OCI-LY7 (cell line): ENCODE results near the gene KSR1. TPM values are rescaled to one million over a fixed set of nuclear protein-coding genes. Genes with fewer than 3 reads are reported as not detected.

Experiments
- BruUV-seq: library from RNA; stranded (reverse); fragments of 400-500 nt; replicated peaks from 2 replicates; lab custom pipeline; 2021; lab: Mats Ljungman, UMichigan
- CTCF ChIA-PET: fragments of 300-600 bp; sonication (Branson Sonifier 250); formaldehyde crosslinking; loops from one replicate; lab custom pipeline; 2022; ENCODE audit warnings: antibody characterized with exemption; ENCODE audit not compliant: unreplicated experiment; lab: Charles Lee
- POLR2A ChIA-PET: fragments of 300-600 bp; sonication (Branson Sonifier 250); formaldehyde crosslinking; loops from one replicate; lab custom pipeline; 2022; ENCODE audit warnings: antibody characterized with exemption; lab: Charles Lee
- DNase-seq: peaks from one replicate; pipeline ENCODE4 v3.0.0-alpha.2; 2015; ENCODE audit warnings: low spot score
- H2AFZ ChIP-seq: fragments of 200-600 bp; sonication (generic), shearing (Covaris generic); 2 replicates; pipeline ENCODE4 v1.6.1; 2014; ENCODE audit warnings: mild to moderate bottlenecking, antibody characterized with exemption, low read length, moderate library complexity
- H3K27ac ChIP-seq: fragments of 200-600 bp; sonication (generic); 2 replicates; pipeline ENCODE4 v1.5.1; 2014; ENCODE audit warnings: mixed run types, low read depth, mild to moderate bottlenecking, moderate library complexity, low read length, inconsistent platforms; ENCODE audit not compliant: poor library complexity, severe bottlenecking
- H3K36me3 ChIP-seq: fragments of 200-600 bp; sonication (generic); 2 replicates; pipeline ENCODE4 v1.6.1; 2014; ENCODE audit warnings: mild to moderate bottlenecking, antibody characterized with exemption, low read length, moderate library complexity, mixed read lengths; ENCODE audit not compliant: insufficient read depth
- H3K4me1 ChIP-seq: fragments of 200-600 bp; sonication (generic); 2 replicates; pipeline ENCODE4 v1.5.1; 2014; ENCODE audit warnings: mild to moderate bottlenecking, low read length; ENCODE audit not compliant: insufficient read depth, poor library complexity, severe bottlenecking
- H3K4me2 ChIP-seq: fragments of 200-600 bp; sonication (generic); 2 replicates; pipeline ENCODE4 v1.6.1; 2014; ENCODE audit warnings: mild to moderate bottlenecking, low read length
- H3K4me3 ChIP-seq: fragments of 200-600 bp; sonication (generic); 2 replicates; pipeline ENCODE4 v1.5.1; 2014; ENCODE audit warnings: mild to moderate bottlenecking, low read depth, low read length; ENCODE audit not compliant: poor library complexity, severe bottlenecking
- H3K79me2 ChIP-seq: fragments of 200-600 bp; sonication (generic); 2 replicates; pipeline ENCODE4 v1.6.1; 2016; ENCODE audit warnings: low read depth, mild to moderate bottlenecking, low read length, moderate library complexity, mixed read lengths; ENCODE audit not compliant: insufficient read depth
- H3K9me2 ChIP-seq: fragments of 200-600 bp; sonication (generic); 2 replicates; pipeline ENCODE4 v1.6.1; 2016; ENCODE audit warnings: mild to moderate bottlenecking, low read length, mixed read lengths; ENCODE audit not compliant: insufficient read depth
- H3K9me3 ChIP-seq: fragments of 200-600 bp; sonication (generic); 2 replicates; pipeline ENCODE4 v1.6.1; 2014; ENCODE audit warnings: mild to moderate bottlenecking, mixed run types, low read length, mixed read lengths
- H4K20me1 ChIP-seq: fragments of 200-600 bp; sonication (generic); 2 replicates; pipeline ENCODE4 v1.6.1; 2014; ENCODE audit warnings: mild to moderate bottlenecking, antibody characterized with exemption, low read length, moderate library complexity, mixed read lengths; ENCODE audit not compliant: insufficient read depth
- CTCF ChIP-seq: fragments of 200-600 bp; sonication (generic); conservative IDR thresholded peaks from 2 replicates; pipeline ENCODE4 v1.5.1; 2014; ENCODE audit warnings: mild to moderate bottlenecking, antibody characterized with exemption, low read length, moderate library complexity, mixed read lengths
- EZH2phosphoT487 ChIP-seq: fragments of 200-600 bp; sonication (generic); IDR thresholded peaks from 2 replicates; pipeline ENCODE4 v1.6.1; 2018; ENCODE audit warnings: low read depth, borderline replicate concordance, mild to moderate bottlenecking, mixed run types, antibody characterized with exemption, low read length, moderate library complexity, mixed read lengths
- intact Hi-C: fragments of 100-400 bp; cut with micrococcal nuclease; formaldehyde crosslinking; loops from one replicate; pipeline ENCODE4 v1.10.0; 2022; ENCODE audit not compliant: unreplicated experiment
- total RNA-seq, 2 experiments: library from RNA; depleted of rRNA in 1 of 2; stranded (reverse); fragments of >200 nt in 1 of 2; shearing (Covaris generic) in 1 of 2; gene quantifications; 2 replicates each; pipeline ENCODE4 v1.2.3, GENCODE V29; 2014 to 2022

KSR1 gene
- total RNA-seq, 2 experiments from 2014 or later = 2.2 to 4.1 TPM

GRCh38 chr17:27415120-27415795 is 41.0 kb upstream of the KSR1 start:
- intact Hi-C loops = no loop called here
- POLR2A ChIA-PET = no interaction called here
- Histone ChIP-seq H3K79me2 (no peaks in the 10 kb centered on the region), H3K4me2 (no peak overlapping the region), H3K27ac (no peak overlapping the region), H4K20me1 (no peaks in the 10 kb centered on the region), H3K4me1 (peaks cover 5% of the 10 kb centered on the region), H3K4me3 (no peak overlapping the region), H3K36me3 (no peaks in the 10 kb centered on the region), H3K9me2 (no peaks in the 10 kb centered on the region), H2AFZ (no peak overlapping the region), H3K9me3 (no peaks in the 10 kb centered on the region)
- CTCF ChIA-PET = no interaction called here
- no peak for DNase-seq
- TF ChIP-seq EZH2phosphoT487 (no peak), CTCF (no peak)
- BruUV-seq = no TSS peak

- Histone ChIP-seq H3K9me2 (no peaks in the 10 kb centered on the region), H3K9me3 (no peaks in the 10 kb centered on the region), H3K4me1 (peaks cover 5% of the 10 kb centered on the region), H2AFZ (no peak overlapping the region), H3K4me2 (no peak overlapping the region), H4K20me1 (no peaks in the 10 kb centered on the region), H3K79me2 (no peaks in the 10 kb centered on the region), H3K27ac (no peak overlapping the region), H3K36me3 (no peaks in the 10 kb centered on the region), H3K4me3 (no peak overlapping the region)
- POLR2A ChIA-PET = no interaction called here
- intact Hi-C loops = no loop called here
- CTCF ChIA-PET = no interaction called here
- TF ChIP-seq CTCF = no peak
- BruUV-seq = no TSS peak
- no peak for DNase-seq
Measured at GRCh38 chr17:27417596-27418365, 38.5 kb upstream of the KSR1 start.

- H3K27ac ChIP-seq = no peak overlapping the region
- no peaks in the 10 kb centered on the region for H3K9me2 ChIP-seq
- H3K4me3 ChIP-seq = no peak overlapping the region
- no peak overlapping the region for H3K4me2 ChIP-seq
- H3K4me1 ChIP-seq = peaks cover 5% of the 10 kb centered on the region
- intact Hi-C loops = no loop called here
- no peak overlapping the region for H2AFZ ChIP-seq
- CTCF ChIA-PET = no interaction called here
- no peaks in the 10 kb centered on the region for H3K9me3 ChIP-seq
- H3K36me3 ChIP-seq = no peaks in the 10 kb centered on the region
- no peaks in the 10 kb centered on the region for H3K79me2 ChIP-seq
- POLR2A ChIA-PET = no interaction called here
- H4K20me1 ChIP-seq = no peaks in the 10 kb centered on the region
- TF ChIP-seq CTCF (no peak), EZH2phosphoT487 (no peak)
- no TSS peak for BruUV-seq
- DNase-seq = no peak
Measured at GRCh38 chr17:27418366-27418615, 38.0 kb upstream of the KSR1 start.
